ELF-1 (cell line): Measurements from ENCODE around the gene SDK1.
"Not testable (repeated sequence)": the region's sequence is repeated elsewhere in the genome, so short reads cannot be mapped to it uniquely, and the experiment has no call there.

Source experiments
- DNase-seq: peaks from one replicate; pipeline ENCODE4 v3.0.0-alpha.2; 2016; ENCODE audit warnings: low read depth, low spot score

The SDK1 gene

GRCh38 chr7:4074407-4074806 is 773.4 kb downstream of the SDK1 start:
- DNase-seq = no peak

- DNase-seq = no peak
Observed at GRCh38 chr7:4074994-4075393, 773.9 kb downstream of the SDK1 start.

- DNase-seq = no peak
Observed at GRCh38 chr7:4076701-4077294, 775.7 kb downstream of the SDK1 start.

- no peak for DNase-seq
Observed at GRCh38 chr7:4077980-4078379, 776.9 kb downstream of the SDK1 start.

- no peak for DNase-seq
Observed at GRCh38 chr7:4078580-4078979, 777.5 kb downstream of the SDK1 start.

- DNase-seq = no peak
Observed at GRCh38 chr7:4079366-4079765, 778.3 kb downstream of the SDK1 start.

- DNase-seq = no peak
Observed at GRCh38 chr7:4079956-4080355, 778.9 kb downstream of the SDK1 start.

GRCh38 chr7:4080954-4081353 is 779.9 kb downstream of the SDK1 start:
- no peak for DNase-seq

- DNase-seq = no peak
Observed at GRCh38 chr7:4083513-4083912, 782.5 kb downstream of the SDK1 start.

GRCh38 chr7:4084271-4084670 is 783.2 kb downstream of the SDK1 start:
- DNase-seq = no peak

GRCh38 chr7:4085937-4086691 is 785.1 kb downstream of the SDK1 start:
- no peak for DNase-seq

GRCh38 chr7:4086723-4087122 is 785.7 kb downstream of the SDK1 start:
- no peak for DNase-seq

- no peak for DNase-seq
Observed at GRCh38 chr7:4091767-4092166, 790.7 kb downstream of the SDK1 start.

GRCh38 chr7:4093035-4093434 is 792.0 kb downstream of the SDK1 start:
- no peak for DNase-seq

GRCh38 chr7:4093483-4093882 is 792.4 kb downstream of the SDK1 start:
- DNase-seq = no peak

GRCh38 chr7:4094158-4094557 is 793.1 kb downstream of the SDK1 start:
- not testable (repeated sequence) for DNase-seq

GRCh38 chr7:4097001-4097609 is 796.1 kb downstream of the SDK1 start:
- no peak for DNase-seq

- DNase-seq = no peak
Observed at GRCh38 chr7:4098169-4098568, 797.1 kb downstream of the SDK1 start.

- DNase-seq = no peak
Observed at GRCh38 chr7:4099651-4100050, 798.6 kb downstream of the SDK1 start.

- DNase-seq = no peak
Observed at GRCh38 chr7:4100148-4100547, 799.1 kb downstream of the SDK1 start.

- DNase-seq = no peak
Observed at GRCh38 chr7:4100691-4101090, 799.6 kb downstream of the SDK1 start.

GRCh38 chr7:4102231-4102841 is 801.3 kb downstream of the SDK1 start:
- no peak for DNase-seq
